Psoas muscle (tissue), 8 donors: ENCODE data around the gene MIEN1. TPM values are rescaled to one million over a fixed set of nuclear protein-coding genes. Genes with fewer than 3 reads are reported as not detected.
"Not testable (repeated sequence)": the region's sequence is repeated elsewhere in the genome, so short reads cannot be mapped to it uniquely, and the experiment has no call there.

Source experiments
- ATAC-seq, 4 donors: fragments of 200-7000 bp; cut with Tn5 transposase; one replicate each; pipeline ENCODE4 v1.9.1; 2020; ENCODE audit warnings: moderate library complexity in 3 of 4, mild to moderate bottlenecking in 2 of 4
- DNase-seq, 2 donors: peaks; one replicate each; pipeline ENCODE4 v3.0.0-alpha.2; 2020
- H3K27ac ChIP-seq: fragments of 200-600 bp; one replicate; pipeline ENCODE4 v1.8.0; 2022
- H3K27me3 ChIP-seq, 3 donors: fragments of 200-600 bp in 1 of 3; one replicate each; pipeline versions ENCODE4 v1.6.1 to v1.8.0; 2013 to 2022; ENCODE audit warnings: low read length in 2 of 3, mild to moderate bottlenecking in 2 of 3, moderate library complexity in 1 of 3; ENCODE audit not compliant: insufficient read depth in 3 of 3
- H3K36me3 ChIP-seq, 2 donors: fragments of 200-600 bp in 1 of 2; one replicate each; pipeline versions ENCODE4 v1.6.1 to v1.8.0; 2013 to 2022; ENCODE audit warnings: low read depth in 1 of 2, mild to moderate bottlenecking in 1 of 2, moderate library complexity in 1 of 2; ENCODE audit not compliant: insufficient read depth in 1 of 2
- H3K4me1 ChIP-seq: fragments of 200-600 bp; one replicate; pipeline ENCODE4 v1.8.0; 2022
- H3K4me3 ChIP-seq: fragments of 200-600 bp; one replicate; pipeline ENCODE4 v1.8.0; 2022; ENCODE audit warnings: mild to moderate bottlenecking
- H3K9me3 ChIP-seq: fragments of 200-600 bp; one replicate; pipeline ENCODE4 v1.8.0; 2022
- WGBS, 3 donors: extraction: QIAGEN DNeasy Blood & Tissue Kit; methylation state at CpG; one replicate each; pipeline versions ENCODE4 v1.1.6 to v1.1.7; 2013; 5-methylcytosine and 5-hydroxymethylcytosine counted together
- intact Hi-C, 2 donors: fragments of 100-400 bp; cut with DNase I; formaldehyde crosslinking; loops; one replicate each; pipeline versions ENCODE4 v1.11.0 to v1.14.2; 2022
- polyA plus RNA-seq, 3 donors: library from polyadenylated mRNA; stranded (reverse); fragments of 200-250 nt; gene quantifications; one replicate each; pipeline ENCODE4 v1.2.3, GENCODE V29; 2013
- total RNA-seq, 4 donors: library from RNA; stranded (reverse); fragmentation: NEBNext Ultra II Directional in 2 of 4; extraction: Animal tissue kit (Norgen Biotek cat#: 25700) in 2 of 4; gene quantifications; one replicate each; pipeline versions ENCODE4 v1.2.1 to v1.2.4, GENCODE V29; 2021 to 2023
- TF ChIP-seq, protein P1 (sequence below): fragments of 200-600 bp; IDR thresholded peaks from one replicate; pipeline ENCODE4 v1.8.0; 2022; ENCODE audit warnings: antibody characterized with exemption
- donor health status: healthy with polysubstance abuse.
- donor health status: DM: no; HTN: no; CAD: no; lungs with moderate emphysema.
- donor health status: Bipolar disorder and iron deficiency.
- donor health status: healthy.
- donor health status: DM: yes; HTN: yes; CAD: no.
- donor health status: DM: no; HTN: no; CAD: no.
- donor health status: DM: no; HTN: no; CAD: no.
- donor health status: DM: yes; HTN: yes; CAD: no.

Gene MIEN1
- total and polyA plus RNA-seq, 7 donors = 28.2 to 83.9 (median 42.6) TPM

DNA sequence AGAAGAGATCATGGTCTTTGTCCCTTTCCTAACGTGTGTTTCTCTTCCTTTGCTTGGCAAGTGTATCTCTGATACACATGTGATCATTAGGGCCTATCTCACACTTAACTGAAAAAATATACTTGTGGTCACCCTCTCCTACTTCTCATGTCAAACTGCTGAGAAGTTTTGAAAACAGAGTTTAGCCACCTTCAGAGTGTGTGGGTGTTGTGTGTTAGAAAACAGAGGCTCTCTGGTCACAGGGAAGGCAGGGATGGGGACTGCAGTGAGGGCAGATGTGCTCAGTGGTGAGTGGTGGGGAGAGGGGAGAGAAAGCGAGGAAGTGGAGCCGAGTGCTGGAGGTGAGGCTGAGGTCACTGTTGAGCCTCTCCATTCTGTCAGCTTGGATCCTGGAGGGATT is 36.8 kb upstream of the MIEN1 start:
- Histone ChIP-seq H3K36me3 (no peaks in the 10 kb centered on the region), H3K27me3 (peaks cover 0 to 10% (median 0%) of the 10 kb centered on the region in 3 donors), H3K27ac (no peak overlapping the region), H3K4me1 (no peaks in the 10 kb centered on the region), H3K9me3 (no peaks in the 10 kb centered on the region), H3K4me3 (no peak overlapping the region)
- ATAC-seq (no peak), DNase-seq (no peak)
- intact Hi-C loops = no loop called here
- 54 to 58% (median 54%) methylated on average over 3 of the region's 3 CpGs for WGBS, 3 donors
- TF ChIP-seq, protein P1, sequence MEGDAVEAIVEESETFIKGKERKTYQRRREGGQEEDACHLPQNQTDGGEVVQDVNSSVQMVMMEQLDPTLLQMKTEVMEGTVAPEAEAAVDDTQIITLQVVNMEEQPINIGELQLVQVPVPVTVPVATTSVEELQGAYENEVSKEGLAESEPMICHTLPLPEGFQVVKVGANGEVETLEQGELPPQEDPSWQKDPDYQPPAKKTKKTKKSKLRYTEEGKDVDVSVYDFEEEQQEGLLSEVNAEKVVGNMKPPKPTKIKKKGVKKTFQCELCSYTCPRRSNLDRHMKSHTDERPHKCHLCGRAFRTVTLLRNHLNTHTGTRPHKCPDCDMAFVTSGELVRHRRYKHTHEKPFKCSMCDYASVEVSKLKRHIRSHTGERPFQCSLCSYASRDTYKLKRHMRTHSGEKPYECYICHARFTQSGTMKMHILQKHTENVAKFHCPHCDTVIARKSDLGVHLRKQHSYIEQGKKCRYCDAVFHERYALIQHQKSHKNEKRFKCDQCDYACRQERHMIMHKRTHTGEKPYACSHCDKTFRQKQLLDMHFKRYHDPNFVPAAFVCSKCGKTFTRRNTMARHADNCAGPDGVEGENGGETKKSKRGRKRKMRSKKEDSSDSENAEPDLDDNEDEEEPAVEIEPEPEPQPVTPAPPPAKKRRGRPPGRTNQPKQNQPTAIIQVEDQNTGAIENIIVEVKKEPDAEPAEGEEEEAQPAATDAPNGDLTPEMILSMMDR = no peak

DNA sequence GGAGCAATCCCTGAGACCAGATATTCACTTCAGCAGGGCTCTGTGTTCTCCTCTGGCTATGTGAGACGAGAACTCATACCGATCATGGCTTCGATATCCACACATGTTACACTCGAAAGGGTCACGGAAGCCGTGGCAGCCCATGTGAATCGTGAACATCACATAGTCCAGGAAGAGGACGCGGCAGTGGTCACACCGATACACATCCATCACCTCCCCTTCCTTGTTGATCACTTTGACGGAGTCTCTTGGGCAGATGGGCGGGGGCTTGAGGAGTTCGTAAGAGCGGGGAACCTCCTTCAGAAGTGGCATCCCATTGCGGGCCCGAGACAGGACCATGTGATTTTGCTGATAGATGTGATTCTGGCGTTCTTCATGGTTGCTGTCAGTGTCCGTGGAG is 35.4 kb upstream of the MIEN1 start:
- intact Hi-C loops = no loop called here
- Histone ChIP-seq H3K9me3 (no peaks in the 10 kb centered on the region), H3K36me3 (no peaks in the 10 kb centered on the region), H3K27me3 (peaks cover 0 to 10% (median 0%) of the 10 kb centered on the region in 3 donors), H3K27ac (no peak overlapping the region), H3K4me1 (no peaks in the 10 kb centered on the region), H3K4me3 (no peak overlapping the region)
- ATAC-seq = no peak
- DNase-seq = no peak
- 87 to 91% (median 88%) methylated on average over 18 of the region's 18 CpGs for WGBS, 3 donors
- TF ChIP-seq, protein P1 = no peak

DNA sequence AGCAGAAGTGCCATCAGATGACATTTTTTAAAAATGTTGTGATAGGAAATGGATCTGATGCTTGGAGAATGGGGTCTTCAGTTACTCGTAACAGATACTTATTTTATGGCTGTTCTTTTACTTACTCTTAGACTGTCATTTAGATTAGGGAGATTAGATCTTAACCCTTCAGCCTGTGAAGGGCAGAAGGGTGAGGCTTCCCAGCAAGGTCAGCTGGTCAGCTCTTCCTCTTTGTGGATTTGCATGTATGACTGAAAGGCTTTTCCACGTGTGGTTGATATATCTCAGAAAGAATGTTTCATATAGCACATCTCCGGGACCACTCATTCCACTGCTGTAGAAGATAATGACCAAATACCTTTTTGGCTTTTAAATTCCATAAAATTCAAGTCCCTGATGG is 34.8 kb upstream of the MIEN1 start:
- intact Hi-C loops = no loop called here
- H3K9me3 ChIP-seq = no peaks in the 10 kb centered on the region
- H3K4me3 ChIP-seq = no peak overlapping the region
- DNase-seq (no peak), ATAC-seq (no peak)
- no peak overlapping the region for H3K27ac ChIP-seq
- no peaks in the 10 kb centered on the region for H3K4me1 ChIP-seq
- no peaks in the 10 kb centered on the region for H3K36me3 ChIP-seq
- TF ChIP-seq, protein P1 = no peak
- peaks cover 0 to 10% (median 0%) of the 10 kb centered on the region in 3 donors for H3K27me3 ChIP-seq
- 42 to 67% (median 54%) methylated on average over 3 of the region's 3 CpGs for WGBS, 3 donors

DNA sequence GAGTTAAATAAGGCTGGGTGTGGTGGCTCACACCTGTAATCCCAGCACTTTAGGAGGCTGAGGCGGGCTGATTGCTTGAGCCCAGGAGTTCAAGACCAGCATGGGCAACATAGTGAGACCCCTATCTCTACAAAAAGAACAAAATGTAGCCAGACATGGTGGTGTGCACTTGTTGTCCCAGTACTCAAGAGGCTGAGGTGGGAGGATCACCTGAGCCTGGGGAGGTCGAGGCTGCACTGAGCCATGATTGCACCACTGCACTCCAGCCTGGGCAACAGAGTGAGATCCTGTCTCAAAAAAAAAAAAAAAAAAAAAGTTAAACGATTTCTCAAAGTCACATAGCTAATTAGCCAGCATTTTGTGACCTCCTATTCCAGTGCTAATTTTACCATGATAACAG is 33.8 kb upstream of the MIEN1 start:
- intact Hi-C loops, H3K4me3 ChIP-seq, H3K4me1 ChIP-seq, H3K9me3 ChIP-seq, ATAC-seq, H3K36me3 ChIP-seq, DNase-seq, H3K27ac ChIP-seq: not testable (repeated sequence)
- WGBS, 3 donors = 63 to 73% (median 70%) methylated on average over 3 of the region's 3 CpGs
- peaks cover 0 to 10% (median 0%) of the 10 kb centered on the region in 3 donors for H3K27me3 ChIP-seq

DNA sequence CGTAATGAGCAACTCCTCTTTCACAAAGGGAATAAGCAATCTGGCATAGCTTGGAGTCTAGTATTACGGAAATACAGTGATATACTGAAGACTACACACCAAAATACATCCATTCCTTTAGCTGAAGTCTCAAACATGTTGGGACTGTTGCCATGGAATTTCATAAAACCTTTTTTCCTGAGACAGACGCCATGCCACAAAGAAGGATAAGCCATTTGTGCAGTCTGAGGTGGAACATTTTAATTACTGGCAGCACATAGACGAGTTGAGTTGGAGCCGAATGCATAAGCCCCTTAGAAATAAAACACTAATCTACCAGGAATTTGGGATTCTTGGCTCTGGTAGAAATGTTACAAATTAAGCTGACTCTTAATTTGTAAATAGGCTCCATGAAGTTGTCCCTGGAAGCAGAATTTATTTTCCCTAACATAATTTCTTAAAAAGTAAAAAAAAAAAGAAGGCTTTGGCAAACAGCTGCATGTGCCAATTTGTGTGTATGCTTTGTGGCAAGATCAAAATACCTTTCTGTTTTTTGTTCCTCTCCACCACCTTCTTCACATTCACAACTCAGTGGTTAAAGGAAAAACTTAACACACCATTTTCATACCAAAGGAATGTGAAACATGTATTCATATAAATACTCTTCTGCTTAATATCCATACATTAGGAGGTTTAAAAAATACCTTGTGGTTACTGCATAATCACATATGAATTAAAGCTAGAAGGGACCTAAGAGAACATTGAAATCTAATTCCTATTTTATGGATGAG is 32.9 kb upstream of the MIEN1 start:
- Histone ChIP-seq H3K27me3 (peaks cover 0 to 10% (median 1%) of the 10 kb centered on the region in 3 donors), H3K27ac (no peak overlapping the region), H3K36me3 (no peaks in the 10 kb centered on the region), H3K4me1 (no peaks in the 10 kb centered on the region), H3K9me3 (no peaks in the 10 kb centered on the region), H3K4me3 (no peak overlapping the region)
- intact Hi-C loops = no loop called here
- WGBS, 3 donors = 37 to 49% (median 47%) methylated on average over 5 of the region's 5 CpGs
- TF ChIP-seq, protein P1 = no peak
- DNase-seq = no peak
- ATAC-seq = no peak
